Gastrocnemius medialis (tissue), 4 donors: ENCODE measurements around the gene WNT9B.

Experiments
- POLR2A ChIP-seq, 2 donors: fragments of 450-650 bp; IDR thresholded peaks; one replicate each; pipeline ENCODE4 v1.6.1; 2017; ENCODE audit warnings: antibody characterized with exemption in 2 of 2, mild to moderate bottlenecking in 2 of 2, moderate library complexity in 2 of 2
- TF ChIP-seq, protein P1 (sequence below), 5 experiments: fragments of 450-650 bp in 3 of 5; fragments of 200-600 bp in 2 of 5; sonication (generic) in 2 of 5; IDR thresholded peaks in 4 of 5; conservative IDR thresholded peaks in 1 of 5; 1 replicate in 4 of 5; 2 replicates in 1 of 5; pipeline ENCODE4 v1.5.1; 2016 to 2019; ENCODE audit warnings: antibody characterized with exemption in 5 of 5, mild to moderate bottlenecking in 3 of 5, moderate library complexity in 3 of 5

- TF ChIP-seq, protein P1, sequence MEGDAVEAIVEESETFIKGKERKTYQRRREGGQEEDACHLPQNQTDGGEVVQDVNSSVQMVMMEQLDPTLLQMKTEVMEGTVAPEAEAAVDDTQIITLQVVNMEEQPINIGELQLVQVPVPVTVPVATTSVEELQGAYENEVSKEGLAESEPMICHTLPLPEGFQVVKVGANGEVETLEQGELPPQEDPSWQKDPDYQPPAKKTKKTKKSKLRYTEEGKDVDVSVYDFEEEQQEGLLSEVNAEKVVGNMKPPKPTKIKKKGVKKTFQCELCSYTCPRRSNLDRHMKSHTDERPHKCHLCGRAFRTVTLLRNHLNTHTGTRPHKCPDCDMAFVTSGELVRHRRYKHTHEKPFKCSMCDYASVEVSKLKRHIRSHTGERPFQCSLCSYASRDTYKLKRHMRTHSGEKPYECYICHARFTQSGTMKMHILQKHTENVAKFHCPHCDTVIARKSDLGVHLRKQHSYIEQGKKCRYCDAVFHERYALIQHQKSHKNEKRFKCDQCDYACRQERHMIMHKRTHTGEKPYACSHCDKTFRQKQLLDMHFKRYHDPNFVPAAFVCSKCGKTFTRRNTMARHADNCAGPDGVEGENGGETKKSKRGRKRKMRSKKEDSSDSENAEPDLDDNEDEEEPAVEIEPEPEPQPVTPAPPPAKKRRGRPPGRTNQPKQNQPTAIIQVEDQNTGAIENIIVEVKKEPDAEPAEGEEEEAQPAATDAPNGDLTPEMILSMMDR (IDR thresholded peaks at IDR 0.05 in 4 of 5, conservative IDR thresholded peaks at IDR 0.05 in 1 of 5), result no peak
- TF ChIP-seq POLR2A (IDR thresholded peaks at IDR 0.05), result no peak
These were observed at the start of gene WNT9B for GRCh38 chr17:46851029-46851741.
